ENCODE results near the gene PPM1L.

The PPM1L gene

GRCh38 chr3:160746976-160747375 is 9.1 kb upstream of the PPM1L start:
- Histone ChIP-seq H3K27me3 (replicated peaks; ENCODE audit: insufficient read depth, low read length) (no peaks in the 10 kb centered on the region), H3F3A (ENCODE audit: insufficient read depth, low read length) (no peaks in the 10 kb centered on the region), H4K20me1 (ENCODE audit: insufficient read depth, low read length) (no peaks in the 10 kb centered on the region), H3K9me2 (replicated peaks; ENCODE audit: insufficient read depth, low read length) (no peaks in the 10 kb centered on the region), H3K4me2 (ENCODE audit: low read depth, low read length) (peak overlapping the region; percentile 56), H3K27ac (ENCODE audit: low read length) (no peak overlapping the region), H3K4me1 (ENCODE audit: low read length) (0 out of 2 replicates have a peak, but pooled peaks cover 7% of the 10 kb centered on the region), H3K4me3 (ENCODE audit: low read length) (peak overlapping the region; percentile 25; the same call in 1 of the 2 replicates), H3K9me3 (replicated peaks; ENCODE audit: insufficient read depth, low read length) (no peaks in the 10 kb centered on the region), H3K79me2 (ENCODE audit: low read length) (no peaks in the 10 kb centered on the region), H3K36me3 (replicated peaks; ENCODE audit: insufficient read depth, low read length) (no peaks in the 10 kb centered on the region), H2AFZ (ENCODE audit: low read length) (peak overlapping the region; percentile 18; the same call in 1 of the 2 replicates), H3K9ac (ENCODE audit: low read length) (peak overlapping the region; percentile 3; the same call in 1 of the 2 replicates)
- DNase-seq: no peak
- TF ChIP-seq CTCF (IDR thresholded peaks at IDR 0.05; ENCODE audit: low read length) (no peak), EZH2 (optimal IDR thresholded peaks at IDR 0.05; ENCODE audit: low read depth, low read length) (no peak), EZH2phosphoT487 (IDR thresholded peaks at IDR 0.05; ENCODE audit: low read length) (no peak)

GRCh38 chr3:160747422-160747821 is 8.6 kb upstream of the PPM1L start:
- H2AFZ ChIP-seq (ENCODE audit: low read length): peak overlapping the region; percentile 18; the same call in 1 of the 2 replicates
- no peaks in the 10 kb centered on the region for H3F3A ChIP-seq (ENCODE audit: insufficient read depth, low read length)
- peak overlapping the region; percentile 3; the same call in 1 of the 2 replicates for H3K9ac ChIP-seq (ENCODE audit: low read length)

GRCh38 chr3:160748231-160748630 is 7.8 kb upstream of the PPM1L start:
- TF ChIP-seq EZH2phosphoT487 (IDR thresholded peaks at IDR 0.05; ENCODE audit: low read length): no peak
- TF ChIP-seq EZH2 (optimal IDR thresholded peaks at IDR 0.05; ENCODE audit: low read depth, low read length): no peak
- TF ChIP-seq CTCF (IDR thresholded peaks at IDR 0.05; ENCODE audit: low read length): no peak
- Histone ChIP-seq H2AFZ (ENCODE audit: low read length) (no peak overlapping the region), H3K9ac (ENCODE audit: low read length) (no peak overlapping the region), H3K79me2 (ENCODE audit: low read length) (no peaks in the 10 kb centered on the region), H3K27ac (ENCODE audit: low read length) (no peak overlapping the region), H4K20me1 (ENCODE audit: insufficient read depth, low read length) (no peaks in the 10 kb centered on the region), H3K4me3 (ENCODE audit: low read length) (no peak overlapping the region), H3K9me2 (replicated peaks; ENCODE audit: insufficient read depth, low read length) (no peaks in the 10 kb centered on the region), H3F3A (ENCODE audit: insufficient read depth, low read length) (no peaks in the 10 kb centered on the region), H3K36me3 (replicated peaks; ENCODE audit: insufficient read depth, low read length) (no peaks in the 10 kb centered on the region), H3K9me3 (replicated peaks; ENCODE audit: insufficient read depth, low read length) (no peaks in the 10 kb centered on the region), H3K4me2 (ENCODE audit: low read depth, low read length) (peak overlapping the region; percentile 56; the same call in 1 of the 2 replicates), H3K27me3 (replicated peaks; ENCODE audit: insufficient read depth, low read length) (no peaks in the 10 kb centered on the region), H3K4me1 (ENCODE audit: low read length) (0 out of 2 replicates have a peak, but pooled peaks cover 7% of the 10 kb centered on the region)
- DNase-seq: no peak

More at GRCh38 chr3:160747422-160747821, 8.6 kb upstream of the PPM1L start:
- H3K27me3 ChIP-seq (replicated peaks; ENCODE audit: insufficient read depth, low read length): no peaks in the 10 kb centered on the region
- H3K9me2 ChIP-seq (replicated peaks; ENCODE audit: insufficient read depth, low read length): no peaks in the 10 kb centered on the region
- DNase-seq: peak; percentile 33
- H3K27ac ChIP-seq (ENCODE audit: low read length): no peak overlapping the region
- no peaks in the 10 kb centered on the region for H3K9me3 ChIP-seq (replicated peaks; ENCODE audit: insufficient read depth, low read length)
- 0 out of 2 replicates have a peak, but pooled peaks cover 7% of the 10 kb centered on the region for H3K4me1 ChIP-seq (ENCODE audit: low read length)
- H3K79me2 ChIP-seq (ENCODE audit: low read length): no peaks in the 10 kb centered on the region
- peak overlapping the region; percentile 56 for H3K4me2 ChIP-seq (ENCODE audit: low read depth, low read length)
- no peaks in the 10 kb centered on the region for H3K36me3 ChIP-seq (replicated peaks; ENCODE audit: insufficient read depth, low read length)
- H3K4me3 ChIP-seq (ENCODE audit: low read length): peak overlapping the region; percentile 25
- H4K20me1 ChIP-seq (ENCODE audit: insufficient read depth, low read length): no peaks in the 10 kb centered on the region
- TF ChIP-seq CTCF (IDR thresholded peaks at IDR 0.05; ENCODE audit: low read length) (no peak), EZH2 (optimal IDR thresholded peaks at IDR 0.05; ENCODE audit: low read depth, low read length) (no peak), EZH2phosphoT487 (IDR thresholded peaks at IDR 0.05; ENCODE audit: low read length) (no peak)
